WTC11 (cell line): ENCODE measurements around the gene PPM1K.

Experiments used
- ATF1 ChIP-seq: sonication (generic); formaldehyde crosslinking; IDR thresholded peaks from 2 replicates; pipeline ENCODE4 v1.8.1; 2023; ENCODE audit warnings: mild to moderate bottlenecking, moderate library complexity, missing genetic modification reagents
- ELF4 ChIP-seq: sonication (generic); formaldehyde crosslinking; IDR thresholded peaks from 2 replicates; pipeline ENCODE4 v1.8.1; 2022; ENCODE audit warnings: low read depth, mild to moderate bottlenecking, moderate library complexity, missing genetic modification reagents
- FOXJ3 ChIP-seq: sonication (generic); formaldehyde crosslinking; IDR thresholded peaks from 2 replicates; pipeline ENCODE4 v1.9.0; 2021; ENCODE audit warnings: missing genetic modification reagents, mild to moderate bottlenecking, borderline replicate concordance
- JUN ChIP-seq: sonication (generic); formaldehyde crosslinking; IDR thresholded peaks from 2 replicates; pipeline ENCODE4 v1.8.0; 2023; ENCODE audit warnings: mild to moderate bottlenecking, missing genetic modification reagents
- MLX ChIP-seq: sonication (generic); formaldehyde crosslinking; IDR thresholded peaks from 2 replicates; pipeline ENCODE4 v1.8.1; 2023; ENCODE audit warnings: mild to moderate bottlenecking, missing genetic modification reagents, moderate library complexity
- MXD4 ChIP-seq: fragments of 250-450 bp; sonication (Bioruptor Pico); IDR thresholded peaks from 2 replicates; pipeline ENCODE4 v1.8.0; 2021; ENCODE audit warnings: mild to moderate bottlenecking, moderate library complexity, borderline replicate concordance
- NFE2L1 ChIP-seq: sonication (generic); formaldehyde crosslinking; IDR thresholded peaks from 2 replicates; pipeline ENCODE4 v1.8.1; 2023; ENCODE audit warnings: missing genetic modification reagents
- NR1H2 ChIP-seq: sonication (generic); formaldehyde crosslinking; IDR thresholded peaks from 2 replicates; pipeline ENCODE4 v1.9.0; 2021; ENCODE audit warnings: mild to moderate bottlenecking, moderate library complexity, missing genetic modification reagents
- SMAD3 ChIP-seq: sonication (generic); formaldehyde crosslinking; IDR thresholded peaks from 2 replicates; pipeline ENCODE4 v1.8.0; 2022; ENCODE audit warnings: missing genetic modification reagents, mild to moderate bottlenecking, borderline replicate concordance
- TF ChIP-seq, protein P1 (sequence below): fragments of 200-600 bp; IDR thresholded peaks from 2 replicates; pipeline ENCODE4 v1.8.0; 2022; ENCODE audit warnings: antibody characterized with exemption
- TF ChIP-seq, protein P2 (sequence below): sonication (generic); formaldehyde crosslinking; IDR thresholded peaks from 2 replicates; pipeline ENCODE4 v1.8.1; 2023; ENCODE audit warnings: mild to moderate bottlenecking, missing genetic modification reagents, moderate library complexity
- TF ChIP-seq, protein P3 (sequence below): sonication (generic); formaldehyde crosslinking; IDR thresholded peaks from 2 replicates; pipeline ENCODE4 v1.8.0; 2022; ENCODE audit warnings: mild to moderate bottlenecking, missing genetic modification reagents

- TF ChIP-seq, protein P1, sequence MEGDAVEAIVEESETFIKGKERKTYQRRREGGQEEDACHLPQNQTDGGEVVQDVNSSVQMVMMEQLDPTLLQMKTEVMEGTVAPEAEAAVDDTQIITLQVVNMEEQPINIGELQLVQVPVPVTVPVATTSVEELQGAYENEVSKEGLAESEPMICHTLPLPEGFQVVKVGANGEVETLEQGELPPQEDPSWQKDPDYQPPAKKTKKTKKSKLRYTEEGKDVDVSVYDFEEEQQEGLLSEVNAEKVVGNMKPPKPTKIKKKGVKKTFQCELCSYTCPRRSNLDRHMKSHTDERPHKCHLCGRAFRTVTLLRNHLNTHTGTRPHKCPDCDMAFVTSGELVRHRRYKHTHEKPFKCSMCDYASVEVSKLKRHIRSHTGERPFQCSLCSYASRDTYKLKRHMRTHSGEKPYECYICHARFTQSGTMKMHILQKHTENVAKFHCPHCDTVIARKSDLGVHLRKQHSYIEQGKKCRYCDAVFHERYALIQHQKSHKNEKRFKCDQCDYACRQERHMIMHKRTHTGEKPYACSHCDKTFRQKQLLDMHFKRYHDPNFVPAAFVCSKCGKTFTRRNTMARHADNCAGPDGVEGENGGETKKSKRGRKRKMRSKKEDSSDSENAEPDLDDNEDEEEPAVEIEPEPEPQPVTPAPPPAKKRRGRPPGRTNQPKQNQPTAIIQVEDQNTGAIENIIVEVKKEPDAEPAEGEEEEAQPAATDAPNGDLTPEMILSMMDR = no peak
- TF ChIP-seq, protein P2, sequence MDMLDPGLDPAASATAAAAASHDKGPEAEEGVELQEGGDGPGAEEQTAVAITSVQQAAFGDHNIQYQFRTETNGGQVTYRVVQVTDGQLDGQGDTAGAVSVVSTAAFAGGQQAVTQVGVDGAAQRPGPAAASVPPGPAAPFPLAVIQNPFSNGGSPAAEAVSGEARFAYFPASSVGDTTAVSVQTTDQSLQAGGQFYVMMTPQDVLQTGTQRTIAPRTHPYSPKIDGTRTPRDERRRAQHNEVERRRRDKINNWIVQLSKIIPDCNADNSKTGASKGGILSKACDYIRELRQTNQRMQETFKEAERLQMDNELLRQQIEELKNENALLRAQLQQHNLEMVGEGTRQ (CRISPR knock-in tag) = no peak
- TF ChIP-seq ATF1 (CRISPR knock-in tag) = no peak
- no peak for TF ChIP-seq ELF4 (CRISPR knock-in tag)
- TF ChIP-seq MLX (CRISPR knock-in tag) = no peak
- TF ChIP-seq NFE2L1 (CRISPR knock-in tag) = no peak
- no peak for TF ChIP-seq SMAD3 (CRISPR knock-in tag)
- TF ChIP-seq JUN (CRISPR knock-in tag) = no peak
- TF ChIP-seq, protein P3, sequence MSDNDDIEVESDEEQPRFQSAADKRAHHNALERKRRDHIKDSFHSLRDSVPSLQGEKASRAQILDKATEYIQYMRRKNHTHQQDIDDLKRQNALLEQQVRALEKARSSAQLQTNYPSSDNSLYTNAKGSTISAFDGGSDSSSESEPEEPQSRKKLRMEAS (CRISPR knock-in tag) = no peak
- TF ChIP-seq NR1H2 (CRISPR knock-in tag) = no peak
- TF ChIP-seq FOXJ3 (CRISPR knock-in tag) = no peak
- no peak for TF ChIP-seq MXD4 (CRISPR knock-in tag)
Observed at GRCh38 chr4:88318751-88319350, 34.5 kb upstream of the PPM1K start.
